Panc1 (cell line): ENCODE results near the gene ZNF785. TPM values are rescaled to one million over a fixed set of nuclear protein-coding genes. Genes with fewer than 3 reads are reported as not detected.

Experiments
- ATAC-seq: fragments of 200-7000 bp; cut with Tn5 transposase; 2 replicates; pipeline ENCODE4 v1.9.1; 2020; ENCODE audit warnings: mild to moderate bottlenecking, moderate library complexity
- BruUV-seq: library from RNA; stranded (reverse); fragments of 400-500 nt; replicated peaks from 2 replicates; lab custom pipeline; 2021; lab: Mats Ljungman, UMichigan
- CTCF ChIA-PET: fragments of 300-600 bp; sonication (Branson Sonifier 250); formaldehyde crosslinking; loops from one replicate; lab custom pipeline; 2022; ENCODE audit warnings: antibody characterized with exemption; lab: Charles Lee
- POLR2A ChIA-PET: fragments of 300-600 bp; sonication (Branson Sonifier 250); formaldehyde crosslinking; loops from one replicate; lab custom pipeline; 2022; ENCODE audit warnings: antibody characterized with exemption; lab: Charles Lee
- DNase-seq: peaks from one replicate; pipeline ENCODE4 v3.0.0-alpha.2; 2010; ENCODE audit warnings: low read depth, low spot score
- H3K27ac ChIP-seq: 2 replicates; pipeline ENCODE4 v1.5.1; 2011; ENCODE audit warnings: mild to moderate bottlenecking, low read length, inconsistent platforms
- H3K27me3 ChIP-seq: fragments of 200-500 bp; sonication (Bioruptor generic); 2 replicates; pipeline ENCODE4 v1.6.0; 2014; ENCODE audit warnings: low read length, inconsistent platforms; ENCODE audit not compliant: control insufficient read depth, insufficient read depth
- H3K36me3 ChIP-seq: fragments of 200-500 bp; sonication (Bioruptor generic); 2 replicates; pipeline ENCODE4 v1.5.1; 2014; ENCODE audit warnings: inconsistent platforms, mild to moderate bottlenecking, low read length, moderate library complexity; ENCODE audit not compliant: control insufficient read depth, insufficient read depth
- H3K4me1 ChIP-seq: 2 replicates; pipeline ENCODE4 v1.5.1; 2011; ENCODE audit warnings: inconsistent platforms, mild to moderate bottlenecking, low read length, moderate library complexity; ENCODE audit not compliant: control insufficient read depth, insufficient read depth
- H3K4me3 ChIP-seq, 2 experiments: 2 replicates each; pipeline ENCODE4 v1.5.1; 2011 to 2012; ENCODE audit warnings: low read depth in 2 of 2, low read length in 2 of 2, mild to moderate bottlenecking in 2 of 2, inconsistent platforms in 1 of 2, moderate library complexity in 1 of 2
- H3K9me3 ChIP-seq: fragments of 200-500 bp; sonication (Bioruptor generic); 2 replicates; pipeline ENCODE4 v1.5.1; 2014; ENCODE audit warnings: low read depth, mild to moderate bottlenecking, inconsistent platforms, low read length, moderate library complexity; ENCODE audit not compliant: control insufficient read depth, insufficient read depth
- CTCF ChIP-seq: fragments of 450-650 bp; IDR thresholded peaks from 2 replicates; pipeline ENCODE4 v1.5.1; 2017; ENCODE audit warnings: mild to moderate bottlenecking
- POLR2AphosphoS5 ChIP-seq: IDR thresholded peaks from 2 replicates; pipeline ENCODE4 v1.6.1; 2012; ENCODE audit warnings: mild to moderate bottlenecking, low read depth, low read length, moderate library complexity
- REST ChIP-seq, 2 experiments: IDR thresholded peaks; 2 replicates each; pipeline ENCODE4 v1.6.1; 2011 to 2012; ENCODE audit warnings: low read depth in 2 of 2, control low read depth in 1 of 2, low read length in 1 of 2, mild to moderate bottlenecking in 1 of 2, moderate library complexity in 1 of 2; ENCODE audit not compliant: insufficient read depth in 1 of 2
- SIN3A ChIP-seq: IDR thresholded peaks from 2 replicates; pipeline ENCODE4 v1.6.1; 2012; ENCODE audit warnings: low read depth, mild to moderate bottlenecking, low read length, moderate library complexity, borderline replicate concordance; ENCODE audit not compliant: insufficient read depth
- TCF7L2 ChIP-seq: IDR thresholded peaks from 2 replicates; pipeline ENCODE4 v1.6.1; 2011; ENCODE audit warnings: mild to moderate bottlenecking, low read depth, low read length, inconsistent platforms
- in situ Hi-C: cut with HindIII; loops from 2 replicates; pipeline ENCODE4 v1.10.0; 2016; ENCODE audit warnings: low sequenced_read_pairs, low pct_unique_long_range_greater_than_20kb
- intact Hi-C: fragments of 100-400 bp; cut with micrococcal nuclease; formaldehyde crosslinking; loops from one replicate; pipeline ENCODE4 v1.10.0; 2022; ENCODE audit not compliant: unreplicated experiment
- total RNA-seq: library from RNA; stranded (reverse); gene quantifications from one replicate; pipeline ENCODE4 v1.2.1, GENCODE V29; 2021; ENCODE audit not compliant: unreplicated experiment

Gene ZNF785
- total RNA-seq, 1 experiment from 2014 or later, result 6.2 TPM

- peaks cover 4% of the 10 kb centered on the region for H3K4me1 ChIP-seq
- ChIA-PET CTCF (no interaction called here), POLR2A (no interaction called here)
- H3K4me3 ChIP-seq, result no peak overlapping the region
- no peak overlapping the region for H3K27ac ChIP-seq
- BruUV-seq, result no TSS peak
- in situ Hi-C loops, result no loop called here
- no peaks in the 10 kb centered on the region for H3K9me3 ChIP-seq
- TF ChIP-seq POLR2AphosphoS5 (no peak), TCF7L2 (no peak), REST (IDR thresholded peaks at IDR 0.05; ENCODE audit: insufficient read depth in 1 of 2, low read depth in 2 of 2, low read length in 1 of 2) (no peak), CTCF (no peak), SIN3A (no peak)
- ATAC-seq, result no peak
- H3K27me3 ChIP-seq, result no peaks in the 10 kb centered on the region
- no peaks in the 10 kb centered on the region for H3K36me3 ChIP-seq
- intact Hi-C loops, result no loop called here
- DNase-seq, result no peak
These were observed 39.4 kb downstream of the ZNF785 start for GRCh38 chr16:30546115-30546514.

DNA sequence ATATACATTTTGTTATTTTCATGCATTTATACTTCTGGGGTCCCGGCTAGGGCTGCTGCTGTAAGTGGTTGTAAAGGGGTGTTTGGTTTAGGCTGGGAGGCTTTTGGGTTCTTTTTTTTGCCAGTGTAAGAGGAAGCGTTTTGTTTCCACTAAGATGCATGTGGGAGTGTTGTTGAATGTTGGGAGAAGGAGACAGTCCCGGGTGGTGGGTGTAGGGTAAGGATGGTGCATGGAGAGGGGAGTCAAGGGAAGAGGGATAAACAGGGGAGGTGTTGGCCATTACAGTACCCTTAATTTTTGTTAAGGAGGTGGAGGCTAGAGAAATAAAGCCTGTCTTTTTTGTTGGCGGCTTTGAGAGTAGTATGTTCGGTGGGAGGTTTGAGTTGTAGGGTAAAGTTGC lies 42.4 kb downstream of the ZNF785 start:
- no peaks in the 10 kb centered on the region for H3K27me3 ChIP-seq
- ChIA-PET POLR2A (no interaction called here), CTCF (no interaction called here)
- peaks cover 4% of the 10 kb centered on the region for H3K4me1 ChIP-seq
- no peaks in the 10 kb centered on the region for H3K36me3 ChIP-seq
- H3K9me3 ChIP-seq, result no peaks in the 10 kb centered on the region
- BruUV-seq, result no TSS peak
- H3K27ac ChIP-seq, result no peak overlapping the region
- in situ Hi-C loops, result no loop called here
- ATAC-seq, result no peak
- intact Hi-C loops, result no loop called here
- TF ChIP-seq CTCF (no peak), TCF7L2 (no peak), POLR2AphosphoS5 (no peak), SIN3A (no peak)
- H3K4me3 ChIP-seq, result no peak overlapping the region
- no peak for DNase-seq
